SK-N-DZ (cell line): ENCODE measurements around the gene GLIS1.
A peak's percentile ranks its signal among the peaks of the same experiment; 100 is the strongest.

Experiments used
- DNase-seq: peaks from one replicate; pipeline ENCODE4 v3.0.0-alpha.2; 2015; ENCODE audit warnings: low spot score

The GLIS1 gene

GRCh38 chr1:53736290-53736689 lies 2.7 kb downstream of the GLIS1 start:
- DNase-seq = no peak

- no peak for DNase-seq
These were observed 3.3 kb downstream of the GLIS1 start for GRCh38 chr1:53735681-53736080.

GRCh38 chr1:53735261-53735660 lies 3.7 kb downstream of the GLIS1 start:
- no peak for DNase-seq

- DNase-seq = no peak
These were observed 4.2 kb downstream of the GLIS1 start for GRCh38 chr1:53734650-53735211.

GRCh38 chr1:53733975-53734649 lies 4.9 kb downstream of the GLIS1 start:
- DNase-seq = no peak

GRCh38 chr1:53733447-53733931 lies 5.5 kb downstream of the GLIS1 start:
- peak; percentile 14 for DNase-seq

- no peak for DNase-seq
These were observed 6.0 kb downstream of the GLIS1 start for GRCh38 chr1:53732912-53733317.

GRCh38 chr1:53732409-53732808 lies 6.6 kb downstream of the GLIS1 start:
- DNase-seq = no peak

GRCh38 chr1:53731779-53732305 lies 7.1 kb downstream of the GLIS1 start:
- DNase-seq = no peak

- DNase-seq = no peak
These were observed 7.8 kb downstream of the GLIS1 start for GRCh38 chr1:53731043-53731600.

GRCh38 chr1:53730224-53730865 lies 8.6 kb downstream of the GLIS1 start:
- DNase-seq = no peak

GRCh38 chr1:53729456-53730223 lies 9.3 kb downstream of the GLIS1 start:
- no peak for DNase-seq

GRCh38 chr1:53728702-53729455 lies 10.1 kb downstream of the GLIS1 start:
- DNase-seq = no peak

- DNase-seq = no peak
These were observed 10.8 kb downstream of the GLIS1 start for GRCh38 chr1:53728196-53728595.

GRCh38 chr1:53727461-53728092 lies 11.4 kb downstream of the GLIS1 start:
- DNase-seq = no peak

GRCh38 chr1:53726009-53726600 lies 12.9 kb downstream of the GLIS1 start:
- DNase-seq = no peak

- DNase-seq = peak; percentile 18
These were observed 13.7 kb downstream of the GLIS1 start for GRCh38 chr1:53725238-53725689.

GRCh38 chr1:53722025-53722424 lies 16.9 kb downstream of the GLIS1 start:
- no peak for DNase-seq

- no peak for DNase-seq
These were observed 17.9 kb downstream of the GLIS1 start for GRCh38 chr1:53721088-53721487.

GRCh38 chr1:53719469-53719868 lies 19.5 kb downstream of the GLIS1 start:
- no peak for DNase-seq
